Upper lobe of left lung (tissue), 6 donors: ENCODE data around the gene VEGFB. TPM values are rescaled to one million over a fixed set of nuclear protein-coding genes. Genes with fewer than 3 reads are reported as not detected.
A peak's percentile ranks its signal among the peaks of the same experiment; 100 is the strongest.
"Not testable (repeated sequence)": the region's sequence is repeated elsewhere in the genome, so short reads cannot be mapped to it uniquely, and the experiment has no call there.

ENCODE experiments used
- ATAC-seq, 2 donors: fragments of 200-7000 bp; cut with Tn5 transposase; one replicate each; pipeline ENCODE4 v1.9.1; 2022; ENCODE audit warnings: mild to moderate bottlenecking in 2 of 2, moderate library complexity in 2 of 2; ENCODE audit not compliant: low FRiP score in 2 of 2
- DNase-seq, 2 donors: peaks; one replicate each; pipeline ENCODE4 v3.0.0-alpha.2; 2019 to 2020
- H3K27ac ChIP-seq, 4 donors: fragments of 200-600 bp; sonication (generic); one replicate each; pipeline ENCODE4 v1.5.1; 2016 to 2019
- H3K27me3 ChIP-seq, 4 donors: fragments of 200-600 bp; sonication (generic); one replicate each; pipeline ENCODE4 v1.5.1; 2017 to 2019
- H3K36me3 ChIP-seq, 4 donors: fragments of 200-600 bp; sonication (generic); one replicate each; pipeline ENCODE4 v1.5.1; 2016 to 2019
- H3K4me1 ChIP-seq, 4 donors: fragments of 200-600 bp; sonication (generic); one replicate each; pipeline ENCODE4 v1.5.1; 2018 to 2019
- H3K4me3 ChIP-seq, 4 donors: fragments of 200-600 bp; sonication (generic); one replicate each; pipeline ENCODE4 v1.5.1; 2017 to 2019; ENCODE audit warnings: mild to moderate bottlenecking in 2 of 4, moderate library complexity in 1 of 4
- H3K9me3 ChIP-seq, 4 donors: fragments of 200-600 bp; sonication (generic); one replicate each; pipeline ENCODE4 v1.5.1; 2018 to 2019
- EP300 ChIP-seq, 4 donors: sonication (generic); formaldehyde crosslinking; IDR thresholded peaks; one replicate each; pipeline ENCODE4 v1.5.1; 2017; ENCODE audit warnings: antibody characterized with exemption in 4 of 4, control low read depth in 2 of 4
- POLR2A ChIP-seq, 4 donors: fragments of 450-650 bp; IDR thresholded peaks; one replicate each; pipeline ENCODE4 v1.5.1; 2016 to 2017; ENCODE audit warnings: antibody characterized with exemption in 4 of 4, mild to moderate bottlenecking in 2 of 4
- POLR2AphosphoS5 ChIP-seq, 2 donors: sonication (generic); formaldehyde crosslinking; IDR thresholded peaks; one replicate each; pipeline ENCODE4 v1.5.1; 2017; ENCODE audit warnings: antibody characterized with exemption in 2 of 2
- WGBS, 2 donors: methylation state at CpG; one replicate each; pipeline ENCODE4 v1.1.5; 2017 to 2018; 5-methylcytosine and 5-hydroxymethylcytosine counted together
- total RNA-seq, 6 donors: library from RNA; depleted of rRNA in 4 of 6; stranded (reverse); fragments of >200 nt in 4 of 6; gene quantifications; one replicate each; pipeline versions ENCODE4 v1.1.0 to v1.2.1, GENCODE V29; 2016 to 2021
- TF ChIP-seq, protein P1 (sequence below), 6 experiments: fragments of 450-650 bp in 4 of 6; fragments of 200-600 bp in 2 of 6; sonication (generic) in 2 of 6; IDR thresholded peaks; one replicate each; pipeline ENCODE4 v1.5.1; 2016 to 2019; ENCODE audit warnings: antibody characterized with exemption in 6 of 6
- donor health status: DM: no; HTN: no; CAD: no; lungs with moderate emphysema.
- donor health status: DM: no; HTN: yes; CAD: no; lungs with severe emphysema.

The VEGFB gene
- total RNA-seq, 6 donors from 2014 or later = 25.1 to 171 (median 124) TPM

DNA sequence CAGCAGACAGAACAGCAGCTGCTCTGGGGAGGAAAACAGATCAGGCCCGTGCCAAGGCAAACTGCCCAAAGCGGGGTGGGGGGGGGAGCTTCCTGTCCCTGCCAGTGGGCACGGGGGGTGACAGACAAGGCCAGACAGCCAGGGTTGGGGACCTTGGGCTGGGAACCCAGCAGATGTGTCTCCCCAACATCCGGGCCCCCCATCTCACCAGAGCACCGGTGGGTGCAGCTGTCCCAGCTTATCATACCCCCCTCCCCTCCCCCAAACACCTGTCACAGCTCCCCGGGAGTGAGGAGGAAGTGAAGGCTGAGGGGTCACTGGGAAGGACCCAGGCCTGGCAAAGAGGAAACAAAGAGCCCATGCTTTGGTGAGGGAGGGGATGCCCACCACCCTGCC is 11.0 kb downstream of the VEGFB start:
- Histone ChIP-seq H3K4me1 (peaks cover 36 to 53% (median 42%) of the 10 kb centered on the region in 4 donors), H3K36me3 (peaks cover 0 to 13% (median 10%) of the 10 kb centered on the region in 4 donors), H3K27ac (peak overlapping the region; percentile 73 to 91 (median 82)), H3K4me3 (peak overlapping the region; percentile 64 to 79 (median 70)), H3K9me3 (no peaks in the 10 kb centered on the region), H3K27me3 (no peaks in the 10 kb centered on the region)
- whole genome bisulfite sequencing, 2 donors = 4% methylated on average over 6 of the region's 6 CpGs; no CpG with 5 or more reads in 1 of the 2 donors
- DNase-seq = no peak
- ATAC-seq = no peak
- TF ChIP-seq POLR2A (IDR thresholded peaks at IDR 0.05) = no peak
- TF ChIP-seq EP300 (IDR thresholded peaks at IDR 0.05) = no peak
- TF ChIP-seq POLR2AphosphoS5 (IDR thresholded peaks at IDR 0.05) = no peak
- TF ChIP-seq, protein P1, sequence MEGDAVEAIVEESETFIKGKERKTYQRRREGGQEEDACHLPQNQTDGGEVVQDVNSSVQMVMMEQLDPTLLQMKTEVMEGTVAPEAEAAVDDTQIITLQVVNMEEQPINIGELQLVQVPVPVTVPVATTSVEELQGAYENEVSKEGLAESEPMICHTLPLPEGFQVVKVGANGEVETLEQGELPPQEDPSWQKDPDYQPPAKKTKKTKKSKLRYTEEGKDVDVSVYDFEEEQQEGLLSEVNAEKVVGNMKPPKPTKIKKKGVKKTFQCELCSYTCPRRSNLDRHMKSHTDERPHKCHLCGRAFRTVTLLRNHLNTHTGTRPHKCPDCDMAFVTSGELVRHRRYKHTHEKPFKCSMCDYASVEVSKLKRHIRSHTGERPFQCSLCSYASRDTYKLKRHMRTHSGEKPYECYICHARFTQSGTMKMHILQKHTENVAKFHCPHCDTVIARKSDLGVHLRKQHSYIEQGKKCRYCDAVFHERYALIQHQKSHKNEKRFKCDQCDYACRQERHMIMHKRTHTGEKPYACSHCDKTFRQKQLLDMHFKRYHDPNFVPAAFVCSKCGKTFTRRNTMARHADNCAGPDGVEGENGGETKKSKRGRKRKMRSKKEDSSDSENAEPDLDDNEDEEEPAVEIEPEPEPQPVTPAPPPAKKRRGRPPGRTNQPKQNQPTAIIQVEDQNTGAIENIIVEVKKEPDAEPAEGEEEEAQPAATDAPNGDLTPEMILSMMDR (IDR thresholded peaks at IDR 0.05) = no peak

DNA sequence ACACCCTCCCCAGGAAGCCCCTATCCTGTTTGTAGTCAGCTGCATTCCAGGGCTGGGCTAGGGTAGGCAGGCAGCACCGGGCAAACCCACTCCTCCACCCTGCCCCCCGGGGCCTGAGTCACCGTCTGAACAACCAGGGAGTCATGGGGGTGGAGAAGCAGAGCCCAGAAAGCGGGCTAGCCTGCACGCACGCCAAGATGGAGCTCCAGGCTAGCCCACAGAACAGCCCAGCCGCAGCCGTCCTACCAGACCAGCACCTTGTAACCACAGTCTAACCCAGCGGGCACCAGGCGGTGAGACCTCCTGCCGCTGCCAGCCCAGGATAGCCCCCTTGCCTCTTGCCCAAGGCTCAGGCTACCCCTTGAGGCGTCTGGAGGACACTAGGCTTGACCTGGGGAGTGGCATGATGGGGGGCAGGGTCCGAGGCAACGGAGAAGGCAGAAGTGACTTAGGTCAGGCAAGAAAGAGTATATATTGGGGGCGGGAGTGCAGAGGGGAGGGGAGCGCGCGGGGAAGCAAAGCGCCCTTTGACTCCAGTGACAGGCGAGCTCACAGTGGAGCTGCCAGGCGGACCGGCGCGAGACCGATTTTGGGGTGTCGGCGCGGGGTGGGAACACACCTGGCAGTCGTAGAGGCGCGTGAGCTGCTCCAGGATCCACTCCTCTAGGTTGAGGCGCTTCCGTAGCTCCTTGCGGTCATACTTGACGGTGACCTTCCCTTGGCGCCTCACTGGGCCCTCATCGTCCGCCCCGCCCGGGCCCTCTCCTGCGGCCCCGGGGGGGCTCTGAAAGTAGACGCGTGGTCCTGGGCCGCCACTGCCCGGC is 11.6 kb downstream of the VEGFB start:
- Histone ChIP-seq H3K4me3 (peak overlapping the region; percentile 64 to 79 (median 70)), H3K4me1 (peaks cover 39 to 56% (median 46%) of the 10 kb centered on the region in 4 donors), H3K9me3 (no peaks in the 10 kb centered on the region), H3K27me3 (no peaks in the 10 kb centered on the region), H3K27ac (peak overlapping the region; percentile 73 to 91 (median 82)), H3K36me3 (peaks cover 0 to 13% (median 10%) of the 10 kb centered on the region in 4 donors)
- DNase-seq = peak; percentile 72 to 78
- peak in 1 of 2 donors; percentile 29 for ATAC-seq
- 2% methylated on average over 18 to 37 of the region's 46 CpGs for WGBS, 2 donors
- TF ChIP-seq POLR2A (IDR thresholded peaks at IDR 0.05) = no peak
- peak; percentile 33 to 44 for TF ChIP-seq POLR2AphosphoS5 (IDR thresholded peaks at IDR 0.05)

DNA sequence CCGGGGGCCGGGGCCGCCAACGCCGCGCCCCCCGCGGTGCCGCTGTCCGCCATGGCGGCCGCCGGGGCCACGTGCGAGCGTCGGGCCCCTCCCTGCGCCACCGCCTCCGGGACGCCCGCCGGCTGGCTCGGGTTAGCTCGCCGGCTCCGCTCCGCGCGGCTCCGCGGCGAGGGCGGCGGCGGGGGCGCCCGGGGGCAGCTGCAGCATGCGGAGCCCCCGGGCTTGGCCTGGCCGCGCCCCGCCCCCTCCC is 12.2 kb downstream of the VEGFB start:
- not testable (repeated sequence) for H3K27me3 ChIP-seq, H3K9me3 ChIP-seq, DNase-seq, ATAC-seq
- TF ChIP-seq, protein P1 (IDR thresholded peaks at IDR 0.05) = peak in 1 of 6 experiments; percentile 16
- Histone ChIP-seq H3K27ac (peak overlapping the region in 3 of 4 donors; percentile 80 to 91 (median 81)), H3K36me3 (peaks cover 0 to 13% (median 10%) of the 10 kb centered on the region in 4 donors), H3K4me3 (peak overlapping the region; percentile 64 to 79 (median 70)), H3K4me1 (peaks cover 40 to 58% (median 48%) of the 10 kb centered on the region in 4 donors)
- no CpG with 5 or more reads among the region's 43 CpGs for WGBS, 2 donors

DNA sequence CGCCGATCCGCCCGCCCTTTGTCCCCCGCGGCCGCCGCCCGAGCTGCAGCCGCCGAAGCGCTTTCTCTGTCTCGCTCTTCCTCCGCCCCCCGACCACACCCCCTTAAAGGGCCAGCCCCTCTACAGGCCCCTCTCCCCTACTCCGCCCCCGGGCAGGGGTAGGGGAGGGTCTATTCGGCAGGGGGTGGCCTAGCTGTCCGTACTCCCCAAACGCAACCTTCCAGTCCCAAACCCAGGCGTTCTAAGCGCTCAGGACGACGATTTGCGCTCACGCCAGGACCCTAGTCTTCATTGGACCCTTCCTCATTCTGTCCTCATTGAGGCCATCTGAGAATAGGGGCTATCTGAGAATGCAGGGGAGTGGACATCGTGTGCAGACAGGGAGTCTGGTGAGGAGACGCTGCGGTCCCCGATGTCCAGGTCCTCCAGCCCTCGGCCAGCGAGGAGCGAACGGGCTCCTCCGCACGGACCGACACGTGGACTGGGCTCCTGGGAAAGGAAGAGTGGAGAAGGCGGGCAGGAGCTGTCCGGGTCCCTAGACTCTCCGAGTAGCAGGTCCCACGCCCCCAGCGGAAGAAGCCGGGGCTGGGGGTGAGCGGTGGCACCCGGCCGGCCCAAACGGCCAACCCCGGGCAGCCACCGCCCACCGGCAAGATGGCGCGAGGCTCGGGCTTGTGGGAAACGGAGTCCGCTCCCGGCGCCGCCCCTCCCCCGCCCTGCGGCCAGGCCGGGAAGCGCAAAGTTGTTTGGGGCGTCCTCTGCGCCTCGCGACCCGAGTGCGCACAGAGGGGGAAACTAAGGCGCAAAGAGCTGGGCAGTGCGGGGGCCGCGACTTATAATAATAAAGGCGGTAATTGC is 12.7 kb downstream of the VEGFB start, which contains the start of gene PPP1R14B:
Gene PPP1R14B (minus strand): TSS at position 73 of the 858 bp plus-strand sequence. CDS start 270 bp downstream, outside the sequence.
- Histone ChIP-seq H3K36me3 (peaks cover 0 to 13% (median 10%) of the 10 kb centered on the region in 4 donors), H3K4me3 (peak within 1 kb of the TSS; percentile 69 to 79 (median 72)), H3K27me3 (no peaks in the 10 kb centered on the region), H3K9me3 (no peaks in the 10 kb centered on the region), H3K27ac (peak within 1 kb of the TSS; percentile 80 to 91 (median 84)), H3K4me1 (peaks cover 40 to 58% (median 48%) of the 10 kb centered on the region in 4 donors)
- DNase-seq (peak; percentile 92 to 98), ATAC-seq (peak; percentile 74 to 86)
- TF ChIP-seq, protein P1 (IDR thresholded peaks at IDR 0.05) = peak in 5 of 6 experiments; percentile 16 to 52 (median 42)
- TF ChIP-seq POLR2A (IDR thresholded peaks at IDR 0.05) (peak in 1 of 4 donors; percentile 48), POLR2AphosphoS5 (IDR thresholded peaks at IDR 0.05) (peak; percentile 24 to 62), EP300 (IDR thresholded peaks at IDR 0.05) (no peak)
- 0 to 3% methylated on average over 16 to 56 of the region's 74 CpGs for WGBS, 2 donors
